SKM-1 (cell line): ENCODE results near the gene MED26.
"Not testable (repeated sequence)": the region's sequence is repeated elsewhere in the genome, so short reads cannot be mapped to it uniquely, and the experiment has no call there.

Experiments used
- DNase-seq: peaks from one replicate; lab custom pipeline; 2025; ENCODE audit not compliant: unreplicated experiment; lab: John Stamatoyannopoulos, UW

Gene MED26

GRCh38 chr19:16651421-16652188 is 23.6 kb upstream of the MED26 start:
- not testable (repeated sequence) for DNase-seq

DNA sequence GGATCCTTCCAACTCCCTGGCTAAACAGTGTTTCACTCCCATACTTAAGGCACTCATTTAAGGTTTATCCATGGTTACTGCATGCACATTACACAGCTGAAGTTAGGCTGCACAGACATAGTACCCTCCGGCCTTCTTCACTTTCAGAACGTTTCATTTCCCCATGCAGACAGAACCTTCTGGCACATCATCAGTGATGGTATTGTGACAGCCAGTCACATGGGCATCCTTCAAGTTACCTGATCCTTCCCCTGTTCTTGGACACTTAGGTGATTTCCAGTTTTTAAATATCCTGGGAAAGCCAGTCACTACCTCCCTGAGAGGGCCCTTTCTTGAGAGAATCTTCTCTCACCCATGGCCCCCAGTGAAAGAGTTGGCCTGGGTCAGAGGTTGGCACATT is 22.8 kb upstream of the MED26 start:
- no peak for DNase-seq

DNA sequence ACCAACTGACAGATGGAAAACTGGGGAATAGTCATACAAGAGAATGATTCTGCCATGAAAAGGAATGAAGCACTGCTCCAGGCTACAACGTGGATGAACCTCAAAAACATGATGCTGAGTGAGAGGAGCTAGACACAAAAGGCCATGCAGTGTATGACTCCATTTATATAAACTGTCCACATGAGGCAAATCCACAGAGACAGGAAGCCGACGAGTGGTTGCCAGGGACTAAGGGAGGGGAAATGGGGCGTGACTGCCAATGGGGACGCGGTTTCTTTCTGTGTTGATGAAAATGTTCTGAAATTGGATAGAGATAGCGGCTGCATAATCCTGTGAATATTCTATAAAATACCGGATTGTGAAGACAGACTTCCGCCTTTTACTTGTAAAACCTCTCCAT is 21.7 kb upstream of the MED26 start:
- no peak for DNase-seq

DNA sequence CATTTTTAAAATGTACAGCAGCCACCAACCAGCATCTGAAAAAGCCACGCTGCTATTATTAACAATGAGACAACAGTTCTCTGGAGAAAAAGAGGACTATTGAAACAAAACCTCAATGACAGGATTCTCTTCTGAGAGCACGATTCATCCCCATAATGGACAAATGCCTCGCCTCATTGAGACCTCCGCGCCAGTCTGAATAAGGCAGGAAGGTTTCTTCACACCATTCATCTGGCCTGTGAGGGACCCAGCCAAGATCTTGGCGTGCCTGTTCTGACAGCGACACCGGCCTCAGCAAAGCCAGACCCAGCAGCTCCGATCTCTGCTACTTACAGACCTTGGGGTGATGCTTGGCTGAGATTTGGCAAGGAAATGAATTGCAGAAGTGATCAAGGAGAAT is 17.1 kb upstream of the MED26 start:
- no peak for DNase-seq

DNA sequence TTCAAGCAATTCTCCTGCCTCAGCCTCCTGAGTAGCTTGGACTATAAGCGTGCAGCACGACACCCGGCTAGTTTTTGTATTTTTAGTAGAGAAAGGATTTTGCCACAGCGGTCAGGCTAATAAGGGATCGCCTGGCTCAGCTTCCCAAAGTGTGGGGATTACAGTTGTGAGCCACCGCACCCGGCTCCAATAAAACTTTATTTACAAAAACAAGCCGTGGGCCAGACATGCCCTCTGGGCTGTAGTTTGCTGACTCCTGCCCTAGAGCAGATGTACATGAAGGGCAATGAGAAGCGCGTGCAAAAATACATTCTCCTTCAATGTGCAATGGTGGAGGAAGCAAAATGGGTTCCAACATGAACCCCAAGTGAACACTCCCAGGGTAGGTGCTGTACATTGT is 13.7 kb upstream of the MED26 start:
- no peak for DNase-seq

GRCh38 chr19:16640951-16641350 is 12.9 kb upstream of the MED26 start:
- DNase-seq: no peak

DNA sequence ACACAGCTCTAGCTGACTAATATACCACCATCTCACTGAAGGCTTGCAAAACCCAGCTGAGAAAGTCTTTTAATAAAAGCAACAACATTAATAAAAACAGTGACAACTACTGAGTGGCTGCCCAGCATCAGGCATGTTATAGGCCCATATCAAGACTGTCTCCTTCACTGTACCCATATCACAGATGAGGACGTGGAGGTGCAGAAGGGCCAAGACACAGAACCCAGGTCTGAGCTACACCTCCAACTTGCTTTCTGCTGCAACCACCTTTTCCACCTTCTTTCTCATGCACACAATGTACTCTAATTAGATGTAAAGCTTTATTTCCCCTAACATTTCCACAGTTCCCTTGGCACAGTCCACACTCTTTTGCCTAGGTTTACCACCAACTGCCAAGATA is 10.7 kb upstream of the MED26 start:
- DNase-seq: no peak

DNA sequence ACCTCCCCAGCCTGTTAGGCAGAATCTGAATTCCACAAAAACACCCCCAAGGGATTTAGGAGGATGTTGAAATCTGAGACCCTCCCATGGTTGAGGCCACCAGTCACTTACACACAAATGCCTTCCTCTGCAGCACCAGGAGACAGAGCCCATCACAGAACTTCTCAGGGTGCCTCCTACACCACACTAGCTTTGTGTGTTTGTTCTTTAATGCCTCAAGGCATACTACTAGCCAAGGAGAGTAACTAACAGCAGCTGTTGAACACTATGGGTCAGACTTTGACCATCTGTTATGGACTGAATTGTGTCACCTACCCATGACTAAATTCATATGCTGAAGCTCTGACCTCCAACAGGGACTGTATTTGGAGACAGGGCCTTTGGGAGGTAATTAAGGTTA is 9.5 kb upstream of the MED26 start:
- no peak for DNase-seq

DNA sequence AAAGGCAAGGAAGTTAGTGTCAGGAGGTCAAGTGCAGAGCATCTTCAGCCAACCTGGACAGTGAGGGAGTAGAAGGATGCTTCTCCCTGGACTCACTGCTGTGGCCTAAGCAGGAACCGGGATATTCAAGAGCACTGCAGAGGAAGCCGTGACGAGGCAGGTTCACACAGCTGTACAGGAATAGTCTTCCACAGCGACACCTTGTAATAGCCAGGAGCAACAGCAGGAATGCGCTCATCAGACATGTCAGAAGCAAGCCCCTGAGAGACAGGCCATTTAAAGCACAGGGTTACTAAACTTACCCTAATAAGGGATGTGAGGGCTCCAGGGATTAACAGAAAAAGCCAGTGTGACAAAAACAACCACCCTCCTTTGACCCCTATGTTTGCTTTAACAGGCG is 3.5 kb upstream of the MED26 start:
- no peak for DNase-seq

- no peak for DNase-seq
These were observed 1.1 kb upstream of the MED26 start for GRCh38 chr19:16628984-16629691.

DNA sequence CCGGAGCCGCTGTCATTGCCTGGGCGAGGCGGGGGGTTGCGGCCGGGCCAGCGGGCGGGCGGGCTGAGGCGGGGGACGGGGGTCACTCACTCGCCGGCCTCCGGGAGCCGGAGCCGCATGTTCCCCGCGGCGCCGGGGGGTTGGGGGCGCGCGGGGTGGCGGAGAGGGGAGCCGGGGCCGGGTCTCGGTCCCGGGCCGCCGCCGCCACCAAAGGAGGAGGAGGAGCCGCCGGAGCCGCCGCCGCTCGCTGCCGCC is 149 bp downstream of the MED26 start:
- DNase-seq: no peak

DNA sequence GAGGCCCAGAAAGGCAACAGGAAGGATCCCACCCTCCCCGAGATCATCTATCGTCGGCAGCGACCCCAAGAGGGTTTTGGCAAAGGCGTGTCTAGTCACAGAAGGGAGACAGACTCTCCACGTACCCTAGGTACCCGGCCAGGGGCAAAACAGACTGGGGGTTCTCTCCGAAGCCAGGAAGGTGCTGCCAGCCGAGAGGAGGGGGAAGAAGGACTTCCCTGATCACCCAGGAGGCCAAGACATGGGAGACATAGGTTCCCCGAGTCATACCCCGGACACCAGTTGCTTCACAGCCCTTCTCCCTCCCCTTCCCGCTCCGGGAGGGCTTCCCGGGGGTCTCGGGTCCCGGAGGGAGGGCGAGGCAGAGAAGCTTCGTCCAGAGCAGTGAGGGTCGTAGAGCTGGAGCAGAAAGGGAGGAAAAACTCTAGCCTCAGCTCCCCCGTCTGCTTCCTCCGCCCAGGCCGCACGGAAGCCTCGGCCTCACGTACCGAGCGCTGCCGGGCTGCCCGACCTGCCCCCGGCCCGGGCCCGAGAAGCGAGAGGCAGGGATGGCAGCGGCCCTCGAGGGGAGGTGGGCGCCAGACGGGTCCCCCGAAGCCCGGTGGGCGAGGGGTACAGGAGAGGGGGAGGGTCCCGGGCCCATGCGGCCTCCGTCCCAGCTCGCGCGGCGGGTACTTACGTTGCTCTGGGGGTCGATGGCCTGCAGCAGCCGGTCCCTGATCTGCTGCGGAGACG is 644 bp downstream of the MED26 start:
- no peak for DNase-seq

DNA sequence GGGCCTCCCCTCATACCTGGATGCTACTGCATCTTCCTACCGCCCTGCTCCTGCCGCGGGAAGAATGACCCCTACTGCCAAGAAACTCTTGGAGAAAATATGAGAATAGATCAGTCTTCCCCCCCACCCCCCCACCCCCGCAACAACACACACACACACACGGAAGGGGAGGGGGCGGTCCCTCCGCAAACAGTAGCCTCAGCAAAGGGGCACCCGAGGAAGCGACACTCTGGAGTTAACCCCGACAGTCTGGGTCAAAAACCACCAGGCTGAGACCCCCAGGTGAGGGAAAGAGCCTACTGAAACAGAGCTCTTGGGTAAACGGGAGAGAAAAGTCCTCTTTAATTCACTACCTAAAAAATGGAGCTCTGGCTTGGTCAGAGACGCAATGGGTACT is 1.2 kb downstream of the MED26 start:
- DNase-seq: no peak

DNA sequence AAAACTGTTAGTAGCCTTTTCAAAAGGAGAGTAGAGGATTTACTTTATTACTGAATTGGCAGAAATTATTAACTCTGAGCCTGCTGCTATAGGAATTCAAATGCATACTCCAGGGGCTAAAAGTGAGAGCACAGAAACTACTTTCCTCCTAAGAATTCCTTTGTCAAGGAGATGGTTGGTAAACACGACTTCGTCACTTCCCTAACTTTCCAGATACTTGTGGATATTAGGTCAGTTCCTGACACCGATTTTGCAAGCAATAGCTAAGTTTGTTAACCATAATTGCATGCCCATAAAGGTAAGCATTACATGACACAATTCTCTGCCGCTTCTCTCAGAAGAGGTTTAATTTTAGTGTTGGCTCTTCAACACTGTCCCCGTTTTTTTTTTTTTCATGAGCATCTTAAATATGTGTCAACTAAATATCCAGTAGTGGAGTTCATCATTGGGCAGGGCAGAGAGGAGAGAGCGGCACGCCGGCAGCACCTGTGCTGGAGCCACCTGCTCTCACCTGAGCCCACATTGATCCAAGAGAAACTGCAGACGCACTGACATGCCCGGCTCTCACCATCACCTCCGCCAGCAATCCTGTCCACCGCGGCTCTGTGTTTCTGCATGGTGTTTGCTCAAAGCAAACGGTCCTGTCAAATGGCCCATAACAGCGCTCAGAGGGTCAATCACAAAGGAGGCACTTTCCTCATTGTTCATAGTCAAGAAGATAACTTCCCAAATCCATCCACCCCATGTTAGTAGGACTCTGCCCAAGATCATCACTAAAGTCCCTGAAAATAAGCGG is 2.6 kb downstream of the MED26 start:
- no peak for DNase-seq

- no peak for DNase-seq
These were observed 3.8 kb downstream of the MED26 start for GRCh38 chr19:16624236-16624635.

- DNase-seq: no peak
These were observed 4.4 kb downstream of the MED26 start for GRCh38 chr19:16623576-16623975.

- DNase-seq: no peak
These were observed 4.9 kb downstream of the MED26 start for GRCh38 chr19:16623066-16623465.

- DNase-seq: no peak
These were observed 6.7 kb downstream of the MED26 start for GRCh38 chr19:16621165-16621800.

DNA sequence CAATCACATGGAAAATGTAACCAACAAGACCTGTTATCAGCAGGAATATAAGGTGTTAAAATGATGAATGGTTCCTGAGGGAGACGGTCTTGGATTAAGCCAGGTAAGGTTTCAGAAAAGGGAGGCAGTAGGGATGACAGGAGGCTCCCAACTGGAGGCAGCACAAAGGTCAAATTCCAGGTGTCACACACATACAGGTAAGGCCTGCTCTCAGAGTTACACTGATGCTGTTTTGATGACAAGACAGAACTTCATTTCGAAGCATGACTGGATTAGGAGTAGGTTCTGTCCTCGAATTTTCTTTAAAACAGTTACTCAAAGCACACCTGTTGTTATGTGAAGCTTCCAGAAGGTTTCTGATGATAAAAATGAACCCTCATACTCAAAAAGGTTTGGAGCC is 7.4 kb downstream of the MED26 start:
- no peak for DNase-seq

- DNase-seq: no peak
These were observed 8.0 kb downstream of the MED26 start for GRCh38 chr19:16620018-16620417.

GRCh38 chr19:16619457-16619856 is 8.5 kb downstream of the MED26 start:
- DNase-seq: no peak
